ENCODE data around the gene LSM2.
"Not testable (repeated sequence)": the region's sequence is repeated elsewhere in the genome, so short reads cannot be mapped to it uniquely, and the experiment has no call there.

LSM2 gene

GRCh38 chr6:31806470-31807272 lies at the start of gene LSM2:
TSS of gene LSM2 (minus strand) at chr6:31806966. CDS start at chr6:31806757, 209 bp downstream.
- DNase-seq: peak; percentile 91

- DNase-seq: not testable (repeated sequence)
Measured at GRCh38 chr6:31851980-31852718, 45.4 kb upstream of the LSM2 start.

GRCh38 chr6:31851485-31851832 lies 44.7 kb upstream of the LSM2 start:
- no peak for DNase-seq

- no peak for DNase-seq
Measured at GRCh38 chr6:31850765-31851484, 44.2 kb upstream of the LSM2 start.

GRCh38 chr6:31847276-31847978 lies 40.7 kb upstream of the LSM2 start:
- DNase-seq: no peak

- no peak for DNase-seq
Measured at GRCh38 chr6:31844507-31844906, 37.7 kb upstream of the LSM2 start.

- DNase-seq: no peak
Measured at GRCh38 chr6:31842053-31842452, 35.3 kb upstream of the LSM2 start.

- DNase-seq: not testable (repeated sequence)
Measured at GRCh38 chr6:31839779-31840126, 33.0 kb upstream of the LSM2 start.

- no peak for DNase-seq
Measured at GRCh38 chr6:31838968-31839367, 32.2 kb upstream of the LSM2 start.

GRCh38 chr6:31838114-31838553 lies 31.4 kb upstream of the LSM2 start:
- not testable (repeated sequence) for DNase-seq

GRCh38 chr6:31837369-31838113 lies 30.8 kb upstream of the LSM2 start:
- no peak for DNase-seq

GRCh38 chr6:31836474-31837368 lies 30.0 kb upstream of the LSM2 start:
- DNase-seq: no peak

GRCh38 chr6:31836047-31836473 lies 29.3 kb upstream of the LSM2 start:
- no peak for DNase-seq

- DNase-seq: peak; percentile 91
Measured at GRCh38 chr6:31834367-31835250, 27.8 kb upstream of the LSM2 start.

GRCh38 chr6:31831350-31832215 lies 24.8 kb upstream of the LSM2 start:
- no peak for DNase-seq

GRCh38 chr6:31830886-31831335 lies 24.1 kb upstream of the LSM2 start:
- no peak for DNase-seq

GRCh38 chr6:31829633-31830283 lies 23.0 kb upstream of the LSM2 start:
- DNase-seq: no peak

All from NCI-H774 (cell line).